Measurements from ENCODE around the gene VSNL1. TPM values are rescaled to one million over a fixed set of nuclear protein-coding genes. Genes with fewer than 3 reads are reported as not detected.

The VSNL1 gene
- total RNA-seq, result 0.13 and 0.33 TPM in 2 replicates

GRCh38 chr2:17540093-17540812, at the start of gene VSNL1:
TSS of gene VSNL1 (plus strand) at chr2:17540696. CDS start at chr2:17592075, 51,379 bp downstream.

DNA sequence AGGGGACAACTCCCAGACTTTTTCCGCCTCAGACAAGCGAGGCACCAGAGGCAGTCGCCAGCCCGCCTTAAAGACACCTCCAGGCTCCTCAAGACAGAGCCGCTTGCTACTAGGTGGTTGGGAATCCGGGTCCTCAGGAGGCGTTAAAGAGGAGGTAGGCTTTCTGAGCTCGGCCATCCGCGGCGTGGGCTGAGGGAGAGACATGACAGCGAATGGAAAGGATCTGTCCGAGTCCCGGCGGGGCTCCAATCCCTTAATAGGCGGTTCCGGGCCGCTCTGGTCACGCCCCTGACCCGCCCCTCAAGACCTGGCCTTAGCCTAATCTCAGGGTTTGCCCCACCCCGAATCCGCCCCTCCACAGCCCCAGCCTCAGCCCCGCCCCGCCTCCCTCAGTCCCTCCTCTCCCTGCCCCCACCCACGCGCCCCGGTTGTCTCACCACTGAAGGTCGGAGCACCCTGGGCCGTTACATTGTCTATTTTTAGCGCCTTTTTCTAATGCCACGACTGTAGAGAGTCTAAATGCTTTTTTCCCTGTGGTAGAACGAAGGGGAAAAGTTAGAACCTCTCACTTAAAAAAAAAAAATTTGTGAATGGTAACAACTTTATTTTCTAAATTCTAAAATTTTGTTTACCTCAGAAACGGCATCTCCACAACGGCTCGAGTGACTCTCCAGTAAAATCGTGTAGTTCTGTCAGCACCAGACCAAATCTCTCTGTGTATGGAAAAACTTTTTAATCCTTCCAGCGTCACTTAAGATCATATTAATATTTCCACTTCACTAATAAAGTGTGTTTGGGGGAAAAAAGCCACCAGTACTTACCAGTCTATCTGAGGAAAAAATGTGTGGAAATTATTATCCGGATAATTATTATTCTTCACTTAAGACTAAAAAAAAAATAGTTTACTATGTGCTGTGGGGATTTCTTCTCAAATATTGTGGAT, 22.0 kb upstream of the VSNL1 start, which contains the start of gene RAD51AP2:
RAD51AP2 (minus strand) TSS at position 229 of the 943 bp plus-strand sequence; CDS start at position 204, 25 bp downstream.

Other genes with a start within 250 kb of the VSNL1 start
- under 0.01 TPM in 1 of 2 replicates, not detected in the other for gene RAD51AP2, start 22.3 kb upstream of the VSNL1 start, total RNA-seq
- gene SMC6, start 213.1 kb downstream of the VSNL1 start, total RNA-seq, result 10.4 and 16.0 TPM in 2 replicates
- gene GEN1, start 213.4 kb downstream of the VSNL1 start, total RNA-seq, result 5.1 and 14.8 TPM in 2 replicates

All from mesangial cell (primary cell).